ENCODE results near the gene FAM111B.

DNA sequence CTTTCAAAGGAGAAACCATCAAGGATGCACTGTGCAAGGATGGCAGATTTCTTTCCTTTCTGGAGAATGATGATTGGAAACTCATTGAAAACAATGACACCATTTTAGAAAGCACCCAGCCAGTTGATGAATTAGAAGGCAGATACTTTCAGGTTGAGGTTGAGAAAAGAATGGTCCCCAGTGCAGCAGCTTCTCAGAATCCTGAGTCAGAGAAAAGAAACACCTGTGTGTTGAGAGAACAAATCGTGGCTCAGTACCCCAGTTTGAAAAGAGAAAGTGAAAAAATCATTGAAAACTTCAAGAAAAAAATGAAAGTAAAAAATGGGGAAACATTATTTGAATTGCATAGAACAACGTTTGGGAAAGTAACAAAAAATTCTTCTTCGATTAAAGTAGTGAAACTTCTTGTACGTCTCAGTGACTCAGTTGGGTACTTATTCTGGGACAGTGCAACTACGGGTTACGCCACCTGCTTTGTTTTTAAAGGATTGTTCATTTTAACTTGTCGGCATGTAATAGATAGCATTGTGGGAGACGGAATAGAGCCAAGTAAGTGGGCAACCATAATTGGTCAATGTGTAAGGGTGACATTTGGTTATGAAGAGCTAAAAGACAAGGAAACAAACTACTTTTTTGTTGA, 45.4 kb downstream of the FAM111B start:
- no peak for TF ChIP-seq EZH2 (IDR thresholded peaks at IDR 0.05; ENCODE audit: borderline replicate concordance, low read depth, low read length, poor library complexity, severe bottlenecking)
- TF ChIP-seq, protein P1, sequence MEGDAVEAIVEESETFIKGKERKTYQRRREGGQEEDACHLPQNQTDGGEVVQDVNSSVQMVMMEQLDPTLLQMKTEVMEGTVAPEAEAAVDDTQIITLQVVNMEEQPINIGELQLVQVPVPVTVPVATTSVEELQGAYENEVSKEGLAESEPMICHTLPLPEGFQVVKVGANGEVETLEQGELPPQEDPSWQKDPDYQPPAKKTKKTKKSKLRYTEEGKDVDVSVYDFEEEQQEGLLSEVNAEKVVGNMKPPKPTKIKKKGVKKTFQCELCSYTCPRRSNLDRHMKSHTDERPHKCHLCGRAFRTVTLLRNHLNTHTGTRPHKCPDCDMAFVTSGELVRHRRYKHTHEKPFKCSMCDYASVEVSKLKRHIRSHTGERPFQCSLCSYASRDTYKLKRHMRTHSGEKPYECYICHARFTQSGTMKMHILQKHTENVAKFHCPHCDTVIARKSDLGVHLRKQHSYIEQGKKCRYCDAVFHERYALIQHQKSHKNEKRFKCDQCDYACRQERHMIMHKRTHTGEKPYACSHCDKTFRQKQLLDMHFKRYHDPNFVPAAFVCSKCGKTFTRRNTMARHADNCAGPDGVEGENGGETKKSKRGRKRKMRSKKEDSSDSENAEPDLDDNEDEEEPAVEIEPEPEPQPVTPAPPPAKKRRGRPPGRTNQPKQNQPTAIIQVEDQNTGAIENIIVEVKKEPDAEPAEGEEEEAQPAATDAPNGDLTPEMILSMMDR (conservative IDR thresholded peaks at IDR 0.05; ENCODE audit: low read depth, low read length) = no peak

All from A673 (cell line).